ENCODE data around the gene TBC1D2. TPM values are rescaled to one million over a fixed set of nuclear protein-coding genes. Genes with fewer than 3 reads are reported as not detected.

TBC1D2 gene
- total and polyA plus RNA-seq, 2 of the 13 experiments (the other 11 are each of a cell fraction or from before 2014, with no cell fraction given), result 2.0 to 2.8 TPM

DNA sequence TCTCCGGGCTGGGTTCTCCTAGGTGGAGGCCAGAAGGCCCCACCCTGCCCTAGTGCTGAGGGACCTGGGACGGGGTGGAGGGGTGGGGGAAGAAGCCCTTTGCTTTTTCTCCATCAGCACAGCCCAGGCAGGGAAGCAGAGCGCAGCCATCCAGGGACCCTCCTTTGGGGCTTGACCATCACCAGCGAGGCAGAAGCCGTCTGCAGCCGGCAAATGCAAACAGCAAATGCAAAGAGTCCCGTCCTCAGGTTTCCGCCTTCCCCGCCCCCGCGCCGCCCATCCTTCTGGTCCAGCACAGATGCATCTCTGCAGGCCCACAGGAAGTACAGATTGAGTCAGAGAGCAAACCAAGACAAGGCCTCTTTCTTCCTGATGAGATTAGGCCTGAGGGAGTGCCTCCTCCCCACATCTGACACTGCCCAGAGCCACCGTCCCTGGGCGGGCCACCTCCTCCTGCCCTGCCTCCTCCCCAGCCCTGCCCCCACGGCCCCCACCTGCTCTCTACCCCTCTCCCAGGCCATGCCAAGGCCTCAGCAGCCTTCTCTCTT lies 86.4 kb downstream of the TBC1D2 start (continued):
- peak; percentile 23 for TF ChIP-seq HNRNPLL (IDR thresholded peaks at IDR 0.05; ENCODE audit: low read depth, low read length, poor library complexity, severe bottlenecking)

DNA sequence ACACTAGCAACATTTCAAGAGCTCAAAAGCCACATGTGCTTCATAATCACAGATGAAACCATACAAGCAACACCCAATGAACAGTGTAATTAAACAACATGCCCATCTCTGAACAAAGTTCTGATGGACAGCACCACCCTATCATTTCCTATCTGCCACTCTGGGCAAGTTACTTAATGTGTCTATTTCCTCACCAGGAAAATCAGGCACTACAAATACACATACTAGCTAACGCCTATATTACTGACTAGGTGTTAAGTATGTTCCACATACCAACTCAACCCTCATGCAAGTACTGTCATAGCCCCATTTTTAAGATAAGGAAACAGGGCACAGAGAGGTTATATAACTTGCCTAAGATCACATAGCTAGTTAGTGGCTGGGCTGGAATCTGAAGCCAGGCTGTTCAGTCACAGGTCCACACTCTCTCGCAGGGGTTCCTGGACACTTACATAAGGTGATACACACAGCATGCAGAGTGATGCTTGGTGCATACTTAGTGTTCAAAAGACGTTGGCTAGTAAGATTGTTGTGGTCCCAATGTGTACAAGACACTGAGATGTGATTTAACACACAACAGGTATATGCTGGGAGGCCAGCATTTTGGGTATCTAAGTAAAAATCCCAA lies 87.2 kb downstream of the TBC1D2 start:
- FAIRE-seq, result peak; percentile 67
- 82% methylated on average over 3 of the region's 3 CpGs for WGBS (ENCODE audit: low lambda C conversion rate)
- no peak for ATAC-seq
- TF ChIP-seq ETV6 (CRISPR knock-in tag; conservative IDR thresholded peaks at IDR 0.05) (no peak), ZNF20 (CRISPR knock-in tag; IDR thresholded peaks at IDR 0.05) (no peak), ZNF230 (CRISPR knock-in tag; IDR thresholded peaks at IDR 0.05) (no peak), ZNF704 (CRISPR knock-in tag; IDR thresholded peaks at IDR 0.05; ENCODE audit: borderline replicate concordance) (no peak), KLF12 (CRISPR knock-in tag; IDR thresholded peaks at IDR 0.05; ENCODE audit: borderline replicate concordance) (no peak), ZNF557 (CRISPR knock-in tag; IDR thresholded peaks at IDR 0.05) (no peak), ZNF772 (CRISPR knock-in tag; IDR thresholded peaks at IDR 0.05) (no peak), BCL3 (CRISPR knock-in tag; IDR thresholded peaks at IDR 0.05) (no peak), RXRB (CRISPR knock-in tag; IDR thresholded peaks at IDR 0.05; ENCODE audit: borderline replicate concordance) (no peak), TFE3 (CRISPR knock-in tag; IDR thresholded peaks at IDR 0.05) (no peak), ZFAT (CRISPR knock-in tag; conservative IDR thresholded peaks at IDR 0.05) (no peak), ZNF746 (CRISPR knock-in tag; IDR thresholded peaks at IDR 0.05) (no peak)
- TF ChIP-seq, protein P1, sequence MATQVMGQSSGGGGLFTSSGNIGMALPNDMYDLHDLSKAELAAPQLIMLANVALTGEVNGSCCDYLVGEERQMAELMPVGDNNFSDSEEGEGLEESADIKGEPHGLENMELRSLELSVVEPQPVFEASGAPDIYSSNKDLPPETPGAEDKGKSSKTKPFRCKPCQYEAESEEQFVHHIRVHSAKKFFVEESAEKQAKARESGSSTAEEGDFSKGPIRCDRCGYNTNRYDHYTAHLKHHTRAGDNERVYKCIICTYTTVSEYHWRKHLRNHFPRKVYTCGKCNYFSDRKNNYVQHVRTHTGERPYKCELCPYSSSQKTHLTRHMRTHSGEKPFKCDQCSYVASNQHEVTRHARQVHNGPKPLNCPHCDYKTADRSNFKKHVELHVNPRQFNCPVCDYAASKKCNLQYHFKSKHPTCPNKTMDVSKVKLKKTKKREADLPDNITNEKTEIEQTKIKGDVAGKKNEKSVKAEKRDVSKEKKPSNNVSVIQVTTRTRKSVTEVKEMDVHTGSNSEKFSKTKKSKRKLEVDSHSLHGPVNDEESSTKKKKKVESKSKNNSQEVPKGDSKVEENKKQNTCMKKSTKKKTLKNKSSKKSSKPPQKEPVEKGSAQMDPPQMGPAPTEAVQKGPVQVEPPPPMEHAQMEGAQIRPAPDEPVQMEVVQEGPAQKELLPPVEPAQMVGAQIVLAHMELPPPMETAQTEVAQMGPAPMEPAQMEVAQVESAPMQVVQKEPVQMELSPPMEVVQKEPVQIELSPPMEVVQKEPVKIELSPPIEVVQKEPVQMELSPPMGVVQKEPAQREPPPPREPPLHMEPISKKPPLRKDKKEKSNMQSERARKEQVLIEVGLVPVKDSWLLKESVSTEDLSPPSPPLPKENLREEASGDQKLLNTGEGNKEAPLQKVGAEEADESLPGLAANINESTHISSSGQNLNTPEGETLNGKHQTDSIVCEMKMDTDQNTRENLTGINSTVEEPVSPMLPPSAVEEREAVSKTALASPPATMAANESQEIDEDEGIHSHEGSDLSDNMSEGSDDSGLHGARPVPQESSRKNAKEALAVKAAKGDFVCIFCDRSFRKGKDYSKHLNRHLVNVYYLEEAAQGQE (IDR thresholded peaks at IDR 0.05; ENCODE audit: borderline replicate concordance in 1 of 2, low read depth in 1 of 2, low read length in 2 of 2), result no peak

More for the DNA sequence above, 87.2 kb downstream of the TBC1D2 start:
- no peaks in the 10 kb centered on the region for H3K36me3 ChIP-seq (replicated peaks in 1 of 2; ENCODE audit: control insufficient read depth in 1 of 2, insufficient read depth in 2 of 2, low read length in 2 of 2)
- no peak overlapping the region for H3K4me2 ChIP-seq (ENCODE audit: low read depth, low read length)
- H2AFZ ChIP-seq (ENCODE audit: low read length), result no peak overlapping the region
- H3K9me3 ChIP-seq (ENCODE audit: low read length), result no peaks in the 10 kb centered on the region
- intact Hi-C loops (cut with micrococcal nuclease; ENCODE audit: unreplicated experiment), result loop anchor here (1.0 to 10.0 kb wide), 3 partner anchors 10 to 53 kb away; partner anchors contain the start of gene TRIM14
- no peak for DNase-seq (ENCODE audit: low spot score)
- ChIA-PET POLR2A (no interaction called here), CTCF (ENCODE audit: low intra/inter-chr PET ratio, low total read pairs) (no interaction called here)
- H3K4me3 ChIP-seq (replicated peaks in 1 of 3; ENCODE audit: insufficient read depth in 1 of 3, low read depth in 2 of 3, low read length in 3 of 3), result no peak overlapping the region
- no peak overlapping the region for H3K27ac ChIP-seq (ENCODE audit: extremely low read length, insufficient read depth, low read length)
- H4K20me1 ChIP-seq (ENCODE audit: insufficient read depth, low read length), result peaks cover 5% of the 10 kb centered on the region; the same call in 1 of the 2 replicates
- no TSS peak for BruUV-seq (replicated peaks)
- no peak overlapping the region for H3K9ac ChIP-seq (ENCODE audit: insufficient read depth, low read depth, low read length)
- no peaks in the 10 kb centered on the region for H3K27me3 ChIP-seq (ENCODE audit: control insufficient read depth in 1 of 2, insufficient read depth in 2 of 2, low read length in 2 of 2)
- peaks cover 39% of the 10 kb centered on the region for H3K79me2 ChIP-seq (ENCODE audit: insufficient read depth, low read length)
- in situ Hi-C loops (cut with HindIII; ENCODE audit: extremely low pct_ligation_motif_present, low pct_unique_long_range_greater_than_20kb), result no loop called here
- peaks cover 63% of the 10 kb centered on the region for H3K4me1 ChIP-seq (ENCODE audit: insufficient read depth, low read length)

Measured in HepG2 (cell line).